ENCODE data around the gene CENATAC.
"Not testable (repeated sequence)": the region's sequence is repeated elsewhere in the genome, so short reads cannot be mapped to it uniquely, and the experiment has no call there.

DNA sequence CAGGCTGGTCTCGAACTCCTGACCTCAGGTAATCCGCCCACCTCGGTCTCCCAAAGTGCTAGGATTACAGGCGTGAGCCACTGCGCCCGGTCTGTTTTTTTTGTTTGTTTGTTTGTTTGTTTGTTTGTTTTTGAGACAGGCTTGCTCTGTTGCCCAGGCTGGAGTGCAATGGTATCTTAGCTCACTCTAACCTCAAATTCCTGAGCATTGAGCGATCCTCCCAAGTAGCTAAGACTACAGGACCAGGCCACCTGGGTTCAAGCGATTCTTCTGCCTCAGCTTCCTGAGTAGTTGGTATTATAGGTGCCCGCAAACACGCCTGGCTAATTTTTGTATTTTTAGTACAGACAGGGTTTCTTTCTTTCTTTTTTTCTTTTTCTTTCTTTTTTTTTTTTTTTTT is 35.5 kb downstream of the CENATAC start:
- TF ChIP-seq, protein P1, sequence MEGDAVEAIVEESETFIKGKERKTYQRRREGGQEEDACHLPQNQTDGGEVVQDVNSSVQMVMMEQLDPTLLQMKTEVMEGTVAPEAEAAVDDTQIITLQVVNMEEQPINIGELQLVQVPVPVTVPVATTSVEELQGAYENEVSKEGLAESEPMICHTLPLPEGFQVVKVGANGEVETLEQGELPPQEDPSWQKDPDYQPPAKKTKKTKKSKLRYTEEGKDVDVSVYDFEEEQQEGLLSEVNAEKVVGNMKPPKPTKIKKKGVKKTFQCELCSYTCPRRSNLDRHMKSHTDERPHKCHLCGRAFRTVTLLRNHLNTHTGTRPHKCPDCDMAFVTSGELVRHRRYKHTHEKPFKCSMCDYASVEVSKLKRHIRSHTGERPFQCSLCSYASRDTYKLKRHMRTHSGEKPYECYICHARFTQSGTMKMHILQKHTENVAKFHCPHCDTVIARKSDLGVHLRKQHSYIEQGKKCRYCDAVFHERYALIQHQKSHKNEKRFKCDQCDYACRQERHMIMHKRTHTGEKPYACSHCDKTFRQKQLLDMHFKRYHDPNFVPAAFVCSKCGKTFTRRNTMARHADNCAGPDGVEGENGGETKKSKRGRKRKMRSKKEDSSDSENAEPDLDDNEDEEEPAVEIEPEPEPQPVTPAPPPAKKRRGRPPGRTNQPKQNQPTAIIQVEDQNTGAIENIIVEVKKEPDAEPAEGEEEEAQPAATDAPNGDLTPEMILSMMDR (IDR thresholded peaks at IDR 0.05; ENCODE audit: low read depth, low read length), result not testable (repeated sequence)
- TF ChIP-seq EZH2phosphoT487 (IDR thresholded peaks at IDR 0.05; ENCODE audit: low read depth), result not testable (repeated sequence)

All from OCI-LY3 (cell line).